GM06990 (cell line): ENCODE data around the gene TBC1D9.

Experiments used
- DNase-seq: peaks from one replicate; pipeline ENCODE4 v3.0.0-alpha.2; 2011; ENCODE audit not compliant: insufficient read length; ENCODE audit errors: extremely low read depth
- H3K27me3 ChIP-seq: replicated peaks from 2 replicates; pipeline ENCODE4 v1.6.0; 2011; ENCODE audit warnings: low read length; ENCODE audit not compliant: control insufficient read depth, insufficient read depth
- H3K36me3 ChIP-seq: 2 replicates; pipeline ENCODE4 v1.5.1; 2011; ENCODE audit warnings: low read length; ENCODE audit not compliant: control insufficient read depth, insufficient read depth
- H3K4me3 ChIP-seq: replicated peaks from 2 replicates; pipeline ENCODE4 v1.5.1; 2011; ENCODE audit warnings: low read depth, mild to moderate bottlenecking, control low read depth, low read length
- TF ChIP-seq, protein P1 (sequence below): IDR thresholded peaks from 2 replicates; pipeline ENCODE4 v1.5.1; 2011; ENCODE audit warnings: low read length, control low read depth, mild to moderate bottlenecking, inconsistent platforms; ENCODE audit not compliant: insufficient read depth, poor library complexity, severe bottlenecking

The TBC1D9 gene

DNA sequence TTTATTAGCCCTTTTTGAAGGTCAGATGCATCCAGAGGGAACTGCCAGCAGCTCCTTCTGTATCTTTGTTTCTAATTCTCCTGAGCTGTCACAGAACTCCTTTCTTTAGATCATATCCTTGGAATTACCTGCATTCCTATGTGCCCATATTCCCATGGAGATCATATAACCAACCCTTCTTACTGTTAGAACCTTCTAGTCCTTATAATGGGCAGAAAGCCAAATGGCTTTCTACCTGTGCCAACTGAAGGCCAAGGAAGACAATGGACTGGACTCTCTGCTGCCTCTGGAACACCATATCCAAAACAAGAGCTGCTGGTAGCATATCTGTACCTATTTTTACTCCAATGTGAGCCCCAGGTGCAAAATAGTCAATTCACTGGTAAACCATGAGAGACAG lies 60.7 kb downstream of the TBC1D9 start:
- DNase-seq = no peak

DNA sequence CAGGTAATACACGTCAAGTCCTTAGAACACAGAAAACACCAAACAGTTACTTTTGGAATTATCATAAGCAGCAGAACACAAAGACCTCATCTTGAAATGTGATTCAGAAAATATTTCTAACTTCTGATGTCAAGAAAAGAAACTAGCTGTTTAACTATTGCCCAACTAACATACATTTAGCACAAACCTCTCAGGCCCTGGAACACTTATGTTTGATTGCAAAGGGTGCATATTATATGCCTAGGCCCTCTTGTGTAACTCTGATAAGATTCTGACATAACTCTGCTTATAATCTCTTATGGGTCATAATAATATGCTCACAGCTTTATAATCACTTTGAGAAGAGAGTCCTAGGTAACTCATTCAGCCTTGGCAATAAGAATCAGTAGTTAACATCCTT lies 62.6 kb downstream of the TBC1D9 start:
- no peaks in the 10 kb centered on the region for H3K36me3 ChIP-seq
- H3K27me3 ChIP-seq = no peaks in the 10 kb centered on the region
- no peak overlapping the region for H3K4me3 ChIP-seq
- TF ChIP-seq, protein P1, sequence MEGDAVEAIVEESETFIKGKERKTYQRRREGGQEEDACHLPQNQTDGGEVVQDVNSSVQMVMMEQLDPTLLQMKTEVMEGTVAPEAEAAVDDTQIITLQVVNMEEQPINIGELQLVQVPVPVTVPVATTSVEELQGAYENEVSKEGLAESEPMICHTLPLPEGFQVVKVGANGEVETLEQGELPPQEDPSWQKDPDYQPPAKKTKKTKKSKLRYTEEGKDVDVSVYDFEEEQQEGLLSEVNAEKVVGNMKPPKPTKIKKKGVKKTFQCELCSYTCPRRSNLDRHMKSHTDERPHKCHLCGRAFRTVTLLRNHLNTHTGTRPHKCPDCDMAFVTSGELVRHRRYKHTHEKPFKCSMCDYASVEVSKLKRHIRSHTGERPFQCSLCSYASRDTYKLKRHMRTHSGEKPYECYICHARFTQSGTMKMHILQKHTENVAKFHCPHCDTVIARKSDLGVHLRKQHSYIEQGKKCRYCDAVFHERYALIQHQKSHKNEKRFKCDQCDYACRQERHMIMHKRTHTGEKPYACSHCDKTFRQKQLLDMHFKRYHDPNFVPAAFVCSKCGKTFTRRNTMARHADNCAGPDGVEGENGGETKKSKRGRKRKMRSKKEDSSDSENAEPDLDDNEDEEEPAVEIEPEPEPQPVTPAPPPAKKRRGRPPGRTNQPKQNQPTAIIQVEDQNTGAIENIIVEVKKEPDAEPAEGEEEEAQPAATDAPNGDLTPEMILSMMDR = no peak
- no peak for DNase-seq

More for the DNA sequence above, 60.7 kb downstream of the TBC1D9 start:
- no peaks in the 10 kb centered on the region for H3K36me3 ChIP-seq
- H3K4me3 ChIP-seq = no peak overlapping the region
- TF ChIP-seq, protein P1 = no peak
- no peaks in the 10 kb centered on the region for H3K27me3 ChIP-seq

DNA sequence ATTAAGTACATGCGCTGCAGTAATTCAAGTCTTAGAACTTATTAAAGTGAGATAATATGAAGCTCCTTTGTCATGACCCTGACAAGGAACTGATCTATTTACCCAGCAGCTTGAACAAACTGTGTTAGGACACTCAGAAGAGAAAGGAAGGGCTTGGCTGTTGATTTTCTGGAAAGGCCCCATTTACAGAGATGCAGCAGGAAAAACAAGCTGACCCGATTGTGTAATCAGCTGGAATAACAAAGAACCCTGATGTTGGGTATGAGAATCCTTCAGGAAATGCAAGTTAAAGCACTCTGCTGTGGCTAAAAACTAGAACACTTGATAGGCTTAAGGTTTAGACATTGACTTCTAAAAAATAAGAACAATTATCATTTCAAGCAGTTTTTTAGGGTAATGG lies 64.8 kb downstream of the TBC1D9 start:
- Histone ChIP-seq H3K27me3 (no peaks in the 10 kb centered on the region), H3K4me3 (no peak overlapping the region), H3K36me3 (no peaks in the 10 kb centered on the region)
- TF ChIP-seq, protein P1 = no peak
- DNase-seq = no peak

DNA sequence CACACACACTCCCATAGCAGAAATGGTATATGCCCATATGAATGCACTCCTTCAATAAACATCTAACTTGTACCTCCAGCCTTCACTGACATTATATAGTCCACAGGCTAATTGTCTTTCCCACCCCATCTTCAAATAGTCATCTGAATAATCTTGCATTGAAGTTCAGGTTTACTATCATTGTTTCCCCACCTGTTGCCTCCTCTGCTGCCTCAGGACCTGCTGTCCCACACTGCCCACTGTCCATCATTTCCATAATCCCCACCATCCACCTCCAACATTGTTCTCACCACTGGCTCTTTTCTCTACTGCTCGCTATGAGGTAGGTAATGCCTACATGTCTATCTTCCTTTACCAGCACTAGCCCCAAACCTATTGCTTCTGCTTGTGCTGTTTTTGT lies 66.1 kb downstream of the TBC1D9 start:
- H3K4me3 ChIP-seq = no peak overlapping the region
- H3K36me3 ChIP-seq = no peaks in the 10 kb centered on the region
- no peak for DNase-seq
- H3K27me3 ChIP-seq = no peaks in the 10 kb centered on the region
- TF ChIP-seq, protein P1 = no peak

DNA sequence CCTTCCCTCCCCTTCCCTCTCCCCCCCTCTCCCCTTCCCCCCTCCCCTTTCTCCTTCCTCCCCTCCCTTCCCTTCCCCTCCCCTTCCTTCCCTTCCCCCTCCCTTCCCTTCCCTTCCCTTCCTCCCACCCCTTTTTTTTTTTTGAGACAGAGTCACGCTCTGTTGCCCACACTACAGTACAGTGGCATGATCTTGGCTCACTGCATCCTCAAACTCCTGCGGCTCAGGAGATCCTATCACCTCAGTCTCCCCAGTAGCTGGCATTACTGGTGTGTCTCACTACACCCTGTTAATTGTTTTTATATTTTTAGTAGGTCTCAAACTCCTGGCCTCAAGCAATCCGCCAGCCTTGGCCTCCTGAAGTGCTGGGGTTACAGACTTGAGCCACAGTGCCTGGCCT lies 66.6 kb downstream of the TBC1D9 start:
- TF ChIP-seq, protein P1 = no peak
- DNase-seq = no peak
- Histone ChIP-seq H3K4me3 (no peak overlapping the region), H3K36me3 (no peaks in the 10 kb centered on the region), H3K27me3 (no peaks in the 10 kb centered on the region)

DNA sequence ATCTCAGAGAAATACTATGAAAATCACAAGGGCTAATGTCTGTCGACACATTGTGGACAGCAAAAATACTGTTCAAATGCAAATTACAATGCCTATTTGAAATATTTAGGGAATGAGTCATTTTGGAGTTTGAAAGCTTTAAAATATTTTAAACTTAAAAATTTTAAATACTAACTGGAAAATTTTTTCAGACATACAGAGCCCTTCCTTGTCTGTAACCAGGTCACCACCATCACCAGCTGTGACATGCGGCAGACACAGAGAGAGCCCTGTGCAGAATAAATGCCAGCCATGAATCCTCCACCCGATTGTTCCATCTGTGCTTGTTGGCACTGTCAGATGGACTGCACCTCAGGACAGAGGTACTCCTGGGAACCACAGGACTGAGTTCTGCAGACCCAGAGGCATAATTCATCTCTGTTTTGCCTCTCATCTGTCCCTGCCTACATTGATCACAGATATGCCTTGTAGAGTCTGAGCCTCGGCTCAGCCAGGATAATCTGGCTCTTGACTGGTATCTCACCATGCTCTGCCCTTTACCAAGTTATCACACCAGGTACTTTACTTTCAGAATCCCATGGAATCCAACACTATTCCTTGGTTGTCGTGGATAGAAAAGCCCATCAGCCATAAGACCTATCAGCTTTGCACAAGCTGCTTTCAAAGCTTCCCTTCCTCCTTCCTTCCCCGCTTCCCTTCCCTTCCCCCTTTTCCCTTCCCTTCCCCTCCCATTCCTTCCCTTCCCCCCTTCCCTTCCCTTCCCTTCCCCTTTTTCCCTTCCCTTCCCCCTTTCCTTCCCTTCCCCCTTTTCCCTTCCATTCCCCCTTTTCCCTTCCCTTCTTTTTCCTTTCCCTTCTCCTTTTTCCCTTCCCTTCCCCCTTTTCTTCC lies 67.2 kb downstream of the TBC1D9 start:
- DNase-seq = no peak
- TF ChIP-seq, protein P1 = no peak
- H3K27me3 ChIP-seq = no peaks in the 10 kb centered on the region
- no peak overlapping the region for H3K4me3 ChIP-seq
- H3K36me3 ChIP-seq = no peaks in the 10 kb centered on the region
